SK-N-SH (cell line): ENCODE data around the gene BCAS3. TPM values are rescaled to one million over a fixed set of nuclear protein-coding genes. Genes with fewer than 3 reads are reported as not detected.

Source experiments
- CTCF ChIA-PET: fragments of 300-600, 350-600 bp; formaldehyde crosslinking; extraction: SDS; loops from one replicate; lab custom pipeline; 2021; lab: Yijun Ruan, JAX
- POLR2A ChIA-PET: fragments of 350-600 bp; sonication (Branson Sonifier 250); formaldehyde crosslinking; extraction: SDS; loops from one replicate; lab custom pipeline; 2020; ENCODE audit warnings: antibody characterized with exemption, inconsistent platforms; lab: Yijun Ruan, JAX
- DNase-seq: peaks from one replicate; pipeline ENCODE4 v3.0.0; 2012
- H2AFZ ChIP-seq: fragments of 200-600 bp; sonication (generic); 2 replicates; pipeline ENCODE4 v1.8.1; 2016; ENCODE audit warnings: antibody characterized with exemption, mild to moderate bottlenecking, low read depth
- H3F3A ChIP-seq: fragments of 200-600 bp; sonication (generic); replicated peaks from 2 replicates; pipeline ENCODE3; 2016; ENCODE audit warnings: antibody characterized with exemption, mild to moderate bottlenecking; ENCODE audit not compliant: insufficient read depth
- H3K27ac ChIP-seq, 2 experiments: fragments of 200-500 bp in 1 of 2; fragments of 200-600 bp in 1 of 2; sonication (Bioruptor generic) in 1 of 2; sonication (generic), shearing (Covaris generic) in 1 of 2; 2 replicates each; pipeline versions ENCODE4 v1.5.1 to v1.6.1; 2014 to 2016; ENCODE audit warnings: low read depth in 2 of 2, inconsistent platforms in 1 of 2, low read length in 1 of 2, mild to moderate bottlenecking in 1 of 2, mixed read lengths in 1 of 2
- H3K27me3 ChIP-seq: fragments of 200-600 bp; sonication (generic), shearing (Covaris generic); 2 replicates; pipeline ENCODE4 v1.6.1; 2016; ENCODE audit warnings: mixed run types; ENCODE audit not compliant: insufficient read depth
- H3K36me3 ChIP-seq, 2 experiments: fragments of 200-500 bp in 1 of 2; fragments of 200-600 bp in 1 of 2; sonication (Bioruptor generic) in 1 of 2; sonication (generic) in 1 of 2; replicated peaks in 1 of 2; 2 replicates each; pipeline versions ENCODE3 to v1.5.1; 2014 to 2016; ENCODE audit warnings: low read length in 1 of 2, mild to moderate bottlenecking in 1 of 2; ENCODE audit not compliant: insufficient read depth in 2 of 2, control insufficient read depth in 1 of 2
- H3K4me1 ChIP-seq, 2 experiments: fragments of 200-500 bp in 1 of 2; fragments of 200-600 bp in 1 of 2; sonication (Bioruptor generic) in 1 of 2; sonication (generic), shearing (Covaris generic) in 1 of 2; 2 replicates each; pipeline versions ENCODE4 v1.5.1 to v1.6.1; 2014 to 2016; ENCODE audit warnings: low read depth in 1 of 2, low read length in 1 of 2, mixed run types in 1 of 2; ENCODE audit not compliant: insufficient read depth in 2 of 2, control insufficient read depth in 1 of 2
- H3K4me2 ChIP-seq: fragments of 200-600 bp; sonication (generic), shearing (Covaris generic); 2 replicates; pipeline ENCODE4 v1.6.1; 2017; ENCODE audit warnings: mixed run types
- H3K4me3 ChIP-seq, 2 experiments: fragments of 200-500 bp in 1 of 2; fragments of 200-600 bp in 1 of 2; sonication (Bioruptor generic) in 1 of 2; sonication (generic), shearing (Covaris generic) in 1 of 2; 2 replicates each; pipeline versions ENCODE4 v1.5.1 to v1.8.1; 2014 to 2016; ENCODE audit warnings: low read depth in 2 of 2, inconsistent platforms in 1 of 2, low read length in 1 of 2, mild to moderate bottlenecking in 1 of 2, mixed read lengths in 1 of 2, moderate library complexity in 1 of 2
- H3K79me2 ChIP-seq: fragments of 200-600 bp; sonication (generic); 2 replicates; pipeline ENCODE4 v1.8.1; 2017; ENCODE audit warnings: mild to moderate bottlenecking; ENCODE audit not compliant: insufficient read depth
- H3K9ac ChIP-seq: fragments of 200-600 bp; sonication (generic); 2 replicates; pipeline ENCODE4 v1.6.1; 2017; ENCODE audit warnings: mixed run types
- H3K9me2 ChIP-seq: fragments of 200-600 bp; sonication (generic); 2 replicates; pipeline ENCODE4 v1.6.1; 2017; ENCODE audit warnings: mixed run types
- H3K9me3 ChIP-seq: fragments of 200-600 bp; sonication (generic); 2 replicates; pipeline ENCODE4 v1.6.1; 2017; ENCODE audit warnings: mixed run types, mild to moderate bottlenecking, moderate library complexity
- H4K20me1 ChIP-seq: fragments of 200-600 bp; sonication (generic); 2 replicates; pipeline ENCODE4 v1.6.1; 2017; ENCODE audit warnings: mild to moderate bottlenecking, mixed run types; ENCODE audit not compliant: insufficient read depth
- CHD2 ChIP-seq: fragments of 150-350 bp; IDR thresholded peaks from 2 replicates; pipeline ENCODE4 v1.6.1; 2018; ENCODE audit warnings: low read length; ENCODE audit not compliant: partially characterized antibody
- FOXM1 ChIP-seq: IDR thresholded peaks from 2 replicates; pipeline ENCODE4 v1.4.0; 2012; ENCODE audit warnings: low read depth, mild to moderate bottlenecking
- JUND ChIP-seq: IDR thresholded peaks from 2 replicates; pipeline ENCODE4 v1.4.0; 2012
- MXI1 ChIP-seq: IDR thresholded peaks from 2 replicates; pipeline ENCODE4 v1.6.1; 2012; ENCODE audit warnings: mild to moderate bottlenecking, low read depth, low read length, improper control_type of control experiment
- RFX5 ChIP-seq: IDR thresholded peaks from 2 replicates; pipeline ENCODE4 v1.6.1; 2012; ENCODE audit warnings: mild to moderate bottlenecking, improper control_type of control experiment, low read length
- SMC3 ChIP-seq: IDR thresholded peaks from 2 replicates; pipeline ENCODE4 v1.6.1; 2012; ENCODE audit warnings: low read depth, low read length, improper control_type of control experiment
- WGBS: methylation state at CpG from one replicate; pipeline ENCODE4 v1.1.6; 2017; ENCODE audit warnings: low lambda C conversion rate; 5-methylcytosine and 5-hydroxymethylcytosine counted together
- polyA plus RNA-seq, 3 experiments: library from polyadenylated mRNA; depleted of rRNA; stranded (reverse); fragments of >200 nt; gene quantifications; 2 replicates each; pipeline ENCODE4 v1.2.3, GENCODE V29; 2012
- TF ChIP-seq, protein P1 (sequence below): fragments of 150-350 bp; IDR thresholded peaks from 2 replicates; pipeline ENCODE4 v1.6.1; 2016; ENCODE audit warnings: mild to moderate bottlenecking, low read depth, low read length
- TF ChIP-seq, protein P2 (sequence below): fragments of 150-350 bp; IDR thresholded peaks from 2 replicates; pipeline ENCODE4 v1.6.1; 2017; ENCODE audit warnings: antibody characterized with exemption, low read length, low read depth, borderline replicate concordance
- TF ChIP-seq, protein P3 (sequence below): IDR thresholded peaks from 2 replicates; pipeline ENCODE4 v1.6.1; 2012; ENCODE audit warnings: mild to moderate bottlenecking, low read depth, low read length, moderate library complexity
- TF ChIP-seq, protein P4 (sequence below): IDR thresholded peaks from 2 replicates; pipeline ENCODE4 v1.4.0; 2012; ENCODE audit warnings: low read depth, borderline replicate concordance
- TF ChIP-seq, protein P5 (sequence below): IDR thresholded peaks from 2 replicates; pipeline ENCODE4; 2012

Gene BCAS3
- polyA plus RNA-seq, 1 of the 3 experiments (the other 2 are of a cell fraction): 5.9 TPM

DNA sequence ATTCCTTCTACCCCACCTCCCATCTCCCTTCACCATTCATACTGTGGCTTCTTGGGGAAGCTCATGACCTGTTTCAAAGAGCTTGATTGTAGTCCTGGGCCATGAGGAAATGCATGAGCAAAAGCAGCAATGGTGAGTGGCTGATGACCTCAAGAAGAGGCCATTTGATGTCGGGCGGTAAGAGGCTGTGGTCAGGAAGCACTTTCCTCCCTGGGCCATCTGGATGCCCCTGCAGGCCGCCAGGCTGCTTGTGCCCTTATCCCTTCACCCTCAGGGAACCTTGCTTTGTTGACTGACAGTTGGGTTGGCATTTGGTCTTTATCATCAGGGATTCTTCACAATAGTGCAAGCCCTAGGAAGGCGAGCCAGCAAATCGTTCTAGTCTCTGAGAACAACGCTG is 643.7 kb downstream of the BCAS3 start (continued):
- TF ChIP-seq CHD2: no peak
- TF ChIP-seq JUND: no peak
- no peak for TF ChIP-seq MXI1
- TF ChIP-seq, protein P1, sequence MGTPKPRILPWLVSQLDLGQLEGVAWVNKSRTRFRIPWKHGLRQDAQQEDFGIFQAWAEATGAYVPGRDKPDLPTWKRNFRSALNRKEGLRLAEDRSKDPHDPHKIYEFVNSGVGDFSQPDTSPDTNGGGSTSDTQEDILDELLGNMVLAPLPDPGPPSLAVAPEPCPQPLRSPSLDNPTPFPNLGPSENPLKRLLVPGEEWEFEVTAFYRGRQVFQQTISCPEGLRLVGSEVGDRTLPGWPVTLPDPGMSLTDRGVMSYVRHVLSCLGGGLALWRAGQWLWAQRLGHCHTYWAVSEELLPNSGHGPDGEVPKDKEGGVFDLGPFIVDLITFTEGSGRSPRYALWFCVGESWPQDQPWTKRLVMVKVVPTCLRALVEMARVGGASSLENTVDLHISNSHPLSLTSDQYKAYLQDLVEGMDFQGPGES: no peak
- TF ChIP-seq, all 33 proteins: peak for 0

DNA sequence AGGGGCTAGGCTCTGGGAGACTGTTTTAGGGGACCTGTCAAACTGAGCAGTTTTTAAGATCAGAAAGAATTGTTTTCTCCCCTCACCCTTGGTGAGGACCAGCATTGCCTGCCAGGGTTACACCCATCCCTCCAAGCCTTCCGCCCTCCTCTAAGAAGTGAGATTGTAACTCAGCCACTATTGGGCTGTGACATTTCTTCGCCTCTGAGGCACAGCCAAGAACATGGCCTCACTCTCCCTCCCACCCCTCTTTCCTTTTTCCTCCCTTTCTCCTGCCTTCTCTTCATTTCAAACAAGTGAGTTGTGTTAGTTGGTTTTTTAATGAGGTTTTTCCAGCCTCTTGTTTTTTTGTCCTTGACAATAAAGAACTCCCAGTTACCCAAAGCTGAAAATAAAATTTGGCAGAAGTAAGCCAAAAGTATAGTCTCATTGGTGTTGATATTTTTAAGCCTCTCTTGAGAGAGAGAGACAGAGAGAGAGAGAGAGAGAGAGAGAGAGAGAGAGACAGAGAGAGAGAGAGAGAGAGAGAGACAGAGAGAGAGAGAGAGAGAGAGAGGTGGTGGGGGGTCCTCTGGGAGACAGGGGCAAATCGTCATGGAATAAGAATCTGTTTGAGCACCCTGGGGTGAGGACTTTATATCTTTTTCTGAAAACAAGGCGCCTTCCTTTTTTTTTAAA is 644.8 kb downstream of the BCAS3 start:
- no peak overlapping the region for H2AFZ ChIP-seq
- H3K4me2 ChIP-seq: no peak overlapping the region
- CTCF ChIA-PET: interaction anchor here (0.7 to 3.0 kb wide), 6 partner anchors 9 to 321 kb away, joined by 3 to 16 read pairs (median 4); no protein-coding TSS in a partner anchor
- H4K20me1 ChIP-seq: no peaks in the 10 kb centered on the region
- no peaks in the 10 kb centered on the region for H3K9me3 ChIP-seq
- POLR2A ChIA-PET: no interaction called here
- H3K36me3 ChIP-seq: no peaks in the 10 kb centered on the region
- TF ChIP-seq, protein P2, sequence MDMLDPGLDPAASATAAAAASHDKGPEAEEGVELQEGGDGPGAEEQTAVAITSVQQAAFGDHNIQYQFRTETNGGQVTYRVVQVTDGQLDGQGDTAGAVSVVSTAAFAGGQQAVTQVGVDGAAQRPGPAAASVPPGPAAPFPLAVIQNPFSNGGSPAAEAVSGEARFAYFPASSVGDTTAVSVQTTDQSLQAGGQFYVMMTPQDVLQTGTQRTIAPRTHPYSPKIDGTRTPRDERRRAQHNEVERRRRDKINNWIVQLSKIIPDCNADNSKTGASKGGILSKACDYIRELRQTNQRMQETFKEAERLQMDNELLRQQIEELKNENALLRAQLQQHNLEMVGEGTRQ: no peak
- TF ChIP-seq FOXM1: no peak
- 95% methylated on average over 4 of the region's 4 CpGs for WGBS
- no peak overlapping the region for H3K4me3 ChIP-seq
- peaks cover 31 to 38% of the 10 kb centered on the region in 2 experiments for H3K4me1 ChIP-seq
- H3K9ac ChIP-seq: no peak overlapping the region
- no peaks in the 10 kb centered on the region for H3K27me3 ChIP-seq
- no peaks in the 10 kb centered on the region for H3K9me2 ChIP-seq
- no peak for DNase-seq
- no peaks in the 10 kb centered on the region for H3K79me2 ChIP-seq
- H3F3A ChIP-seq: peaks cover 43% of the 10 kb centered on the region
- H3K27ac ChIP-seq: no peak overlapping the region

DNA sequence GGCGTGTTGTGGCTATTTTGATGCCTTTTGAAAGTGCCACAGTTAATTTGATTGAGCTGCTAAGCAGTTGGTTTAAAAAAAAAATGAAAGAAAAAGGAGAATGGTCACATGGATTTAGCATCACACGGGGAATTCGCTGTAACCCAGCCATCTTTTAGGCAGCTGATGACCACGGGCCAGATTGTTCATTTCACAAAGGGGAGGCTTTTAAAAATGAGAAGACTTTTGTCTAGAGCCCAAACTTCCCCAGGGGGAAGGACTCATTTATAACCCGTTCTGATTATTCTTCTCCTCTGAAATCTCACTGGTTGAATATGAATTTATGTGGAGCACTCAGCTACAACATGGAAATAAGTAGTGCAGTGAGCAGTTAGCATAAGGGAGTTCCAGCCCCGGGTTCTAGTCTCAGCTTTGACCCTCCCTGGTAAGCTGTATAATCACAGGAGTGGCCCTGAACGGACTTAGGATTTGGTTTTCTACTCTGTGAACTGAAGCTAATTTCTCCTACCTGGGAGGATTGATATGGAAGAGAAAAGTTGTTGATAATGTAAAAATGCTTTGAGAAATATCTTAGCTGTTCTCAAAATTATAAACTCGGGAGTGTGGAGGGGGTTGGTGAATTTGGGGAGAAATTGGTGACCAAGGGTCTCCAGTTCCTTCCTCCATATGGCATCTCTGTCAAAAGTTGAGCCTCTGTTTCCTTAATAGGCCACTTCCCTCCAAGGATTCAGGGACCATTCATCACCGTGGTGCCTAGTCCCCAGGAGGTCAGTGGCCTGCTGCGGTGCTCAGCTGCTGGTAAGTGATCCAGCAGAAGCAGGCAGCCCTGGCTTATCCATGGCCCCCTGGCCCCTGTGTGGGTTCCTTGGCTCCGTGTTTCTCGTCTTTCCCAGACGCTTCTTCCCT is 645.6 kb downstream of the BCAS3 start:
- no peak overlapping the region for H3K4me2 ChIP-seq
- DNase-seq: no peak
- H3F3A ChIP-seq: peaks cover 43% of the 10 kb centered on the region
- no peaks in the 10 kb centered on the region for H3K36me3 ChIP-seq
- H3K79me2 ChIP-seq: no peaks in the 10 kb centered on the region
- H3K9me3 ChIP-seq: no peaks in the 10 kb centered on the region
- no peaks in the 10 kb centered on the region for H3K27me3 ChIP-seq
- H2AFZ ChIP-seq: peak overlapping the region; percentile 16; the same call in 1 of the 2 replicates
- H3K4me3 ChIP-seq: no peak overlapping the region
- WGBS: 83% methylated on average over 13 of the region's 13 CpGs
- peaks cover 26 to 38% of the 10 kb centered on the region in 2 experiments for H3K4me1 ChIP-seq
- H3K27ac ChIP-seq: peak overlapping the region in 1 of 2 experiments; percentile 86; a peak in 1 of 4 replicates
- ChIA-PET POLR2A (interaction anchor here (1.2 kb wide), 1 partner anchor 58 kb away, joined by 3 read pairs; no protein-coding TSS in a partner anchor), CTCF (interaction anchor here (0.6 to 3.0 kb wide), 8 partner anchors 9 to 322 kb away, joined by 3 to 16 read pairs (median 4); no protein-coding TSS in a partner anchor)
- no peaks in the 10 kb centered on the region for H3K9me2 ChIP-seq
- no peaks in the 10 kb centered on the region for H4K20me1 ChIP-seq
- 0 out of 2 replicates have a peak overlapping the region, but pooled peaks have one; percentile 1 for H3K9ac ChIP-seq
- TF ChIP-seq MXI1 (no peak), SMC3 (no peak), RFX5 (no peak), FOXM1 (no peak)
- TF ChIP-seq, protein P3, sequence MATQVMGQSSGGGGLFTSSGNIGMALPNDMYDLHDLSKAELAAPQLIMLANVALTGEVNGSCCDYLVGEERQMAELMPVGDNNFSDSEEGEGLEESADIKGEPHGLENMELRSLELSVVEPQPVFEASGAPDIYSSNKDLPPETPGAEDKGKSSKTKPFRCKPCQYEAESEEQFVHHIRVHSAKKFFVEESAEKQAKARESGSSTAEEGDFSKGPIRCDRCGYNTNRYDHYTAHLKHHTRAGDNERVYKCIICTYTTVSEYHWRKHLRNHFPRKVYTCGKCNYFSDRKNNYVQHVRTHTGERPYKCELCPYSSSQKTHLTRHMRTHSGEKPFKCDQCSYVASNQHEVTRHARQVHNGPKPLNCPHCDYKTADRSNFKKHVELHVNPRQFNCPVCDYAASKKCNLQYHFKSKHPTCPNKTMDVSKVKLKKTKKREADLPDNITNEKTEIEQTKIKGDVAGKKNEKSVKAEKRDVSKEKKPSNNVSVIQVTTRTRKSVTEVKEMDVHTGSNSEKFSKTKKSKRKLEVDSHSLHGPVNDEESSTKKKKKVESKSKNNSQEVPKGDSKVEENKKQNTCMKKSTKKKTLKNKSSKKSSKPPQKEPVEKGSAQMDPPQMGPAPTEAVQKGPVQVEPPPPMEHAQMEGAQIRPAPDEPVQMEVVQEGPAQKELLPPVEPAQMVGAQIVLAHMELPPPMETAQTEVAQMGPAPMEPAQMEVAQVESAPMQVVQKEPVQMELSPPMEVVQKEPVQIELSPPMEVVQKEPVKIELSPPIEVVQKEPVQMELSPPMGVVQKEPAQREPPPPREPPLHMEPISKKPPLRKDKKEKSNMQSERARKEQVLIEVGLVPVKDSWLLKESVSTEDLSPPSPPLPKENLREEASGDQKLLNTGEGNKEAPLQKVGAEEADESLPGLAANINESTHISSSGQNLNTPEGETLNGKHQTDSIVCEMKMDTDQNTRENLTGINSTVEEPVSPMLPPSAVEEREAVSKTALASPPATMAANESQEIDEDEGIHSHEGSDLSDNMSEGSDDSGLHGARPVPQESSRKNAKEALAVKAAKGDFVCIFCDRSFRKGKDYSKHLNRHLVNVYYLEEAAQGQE: no peak
- TF ChIP-seq, protein P4, sequence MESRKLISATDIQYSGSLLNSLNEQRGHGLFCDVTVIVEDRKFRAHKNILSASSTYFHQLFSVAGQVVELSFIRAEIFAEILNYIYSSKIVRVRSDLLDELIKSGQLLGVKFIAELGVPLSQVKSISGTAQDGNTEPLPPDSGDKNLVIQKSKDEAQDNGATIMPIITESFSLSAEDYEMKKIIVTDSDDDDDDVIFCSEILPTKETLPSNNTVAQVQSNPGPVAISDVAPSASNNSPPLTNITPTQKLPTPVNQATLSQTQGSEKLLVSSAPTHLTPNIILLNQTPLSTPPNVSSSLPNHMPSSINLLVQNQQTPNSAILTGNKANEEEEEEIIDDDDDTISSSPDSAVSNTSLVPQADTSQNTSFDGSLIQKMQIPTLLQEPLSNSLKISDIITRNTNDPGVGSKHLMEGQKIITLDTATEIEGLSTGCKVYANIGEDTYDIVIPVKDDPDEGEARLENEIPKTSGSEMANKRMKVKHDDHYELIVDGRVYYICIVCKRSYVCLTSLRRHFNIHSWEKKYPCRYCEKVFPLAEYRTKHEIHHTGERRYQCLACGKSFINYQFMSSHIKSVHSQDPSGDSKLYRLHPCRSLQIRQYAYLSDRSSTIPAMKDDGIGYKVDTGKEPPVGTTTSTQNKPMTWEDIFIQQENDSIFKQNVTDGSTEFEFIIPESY: no peak
- TF ChIP-seq, protein P5, sequence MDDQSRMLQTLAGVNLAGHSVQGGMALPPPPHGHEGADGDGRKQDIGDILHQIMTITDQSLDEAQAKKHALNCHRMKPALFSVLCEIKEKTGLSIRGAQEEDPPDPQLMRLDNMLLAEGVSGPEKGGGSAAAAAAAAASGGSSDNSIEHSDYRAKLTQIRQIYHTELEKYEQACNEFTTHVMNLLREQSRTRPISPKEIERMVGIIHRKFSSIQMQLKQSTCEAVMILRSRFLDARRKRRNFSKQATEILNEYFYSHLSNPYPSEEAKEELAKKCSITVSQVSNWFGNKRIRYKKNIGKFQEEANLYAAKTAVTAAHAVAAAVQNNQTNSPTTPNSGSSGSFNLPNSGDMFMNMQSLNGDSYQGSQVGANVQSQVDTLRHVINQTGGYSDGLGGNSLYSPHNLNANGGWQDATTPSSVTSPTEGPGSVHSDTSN: no peak
